Stimulated activated CD8-positive, alpha-beta memory T cell treated with anti-CD3 and anti-CD28 coated beads, Interleukin-4, amount 100 ng/mL, for 24 hours (primary cell): Measurements from ENCODE around the gene KCNN3.
A peak's percentile ranks its signal among the peaks of the same experiment; 100 is the strongest.

Experiments used
- DNase-seq: peaks from one replicate; pipeline ENCODE4 v3.0.0-alpha.2; 2020; ENCODE audit warnings: low read depth

KCNN3 gene

DNA sequence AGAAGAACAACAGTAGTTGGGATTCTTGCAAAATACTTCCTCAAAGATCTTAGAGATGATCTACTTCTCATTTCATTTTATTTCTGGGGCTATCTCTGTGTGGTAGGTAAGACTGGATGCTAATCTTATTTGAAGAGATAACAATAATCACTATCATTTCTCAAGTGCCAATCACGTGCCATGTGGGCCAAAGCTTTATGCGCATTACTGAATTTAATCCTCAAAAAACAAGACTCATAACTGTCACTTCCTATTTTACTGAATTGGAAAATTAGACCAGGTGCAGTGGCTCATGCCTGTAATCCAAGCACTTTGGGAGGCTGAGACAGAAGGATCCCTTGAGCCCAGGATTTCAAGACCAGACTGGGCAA is 121.7 kb downstream of the KCNN3 start:
- no peak for DNase-seq

DNA sequence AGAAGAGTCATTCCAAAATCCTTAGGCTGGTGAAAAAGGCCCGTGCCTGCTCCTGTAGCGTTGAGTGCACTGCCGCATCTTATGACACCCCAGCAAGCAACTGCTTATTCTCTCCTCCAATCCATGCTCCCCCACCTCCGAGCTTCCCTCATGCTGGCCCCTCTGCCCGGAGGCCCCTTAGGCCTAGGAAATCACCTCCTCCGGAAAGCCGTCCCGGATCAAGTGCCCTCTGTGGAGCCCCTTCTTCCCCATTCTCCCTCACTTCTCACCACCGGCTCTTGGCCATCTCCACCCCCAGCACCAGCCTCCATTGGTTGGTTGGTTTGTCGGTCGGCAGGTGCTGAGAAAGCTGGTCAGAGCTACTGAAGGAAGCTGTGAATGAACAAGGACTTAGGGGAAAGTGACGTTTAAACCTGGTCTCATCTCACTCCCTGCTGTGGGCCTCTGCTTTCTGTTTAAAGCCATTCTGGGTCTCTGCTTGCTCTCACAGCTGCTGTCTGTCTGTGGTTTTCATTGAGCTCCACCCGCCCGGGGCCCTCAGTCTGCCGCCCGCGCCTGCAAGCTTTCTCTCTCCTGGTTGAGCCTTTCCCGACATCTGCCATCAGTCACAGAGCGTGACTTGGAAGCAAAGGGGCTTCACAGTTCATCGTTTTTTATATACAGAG is 122.2 kb downstream of the KCNN3 start:
- DNase-seq, result peak; percentile 25

- DNase-seq, result no peak
These were observed 122.7 kb downstream of the KCNN3 start for GRCh38 chr1:154747380-154747739.

DNA sequence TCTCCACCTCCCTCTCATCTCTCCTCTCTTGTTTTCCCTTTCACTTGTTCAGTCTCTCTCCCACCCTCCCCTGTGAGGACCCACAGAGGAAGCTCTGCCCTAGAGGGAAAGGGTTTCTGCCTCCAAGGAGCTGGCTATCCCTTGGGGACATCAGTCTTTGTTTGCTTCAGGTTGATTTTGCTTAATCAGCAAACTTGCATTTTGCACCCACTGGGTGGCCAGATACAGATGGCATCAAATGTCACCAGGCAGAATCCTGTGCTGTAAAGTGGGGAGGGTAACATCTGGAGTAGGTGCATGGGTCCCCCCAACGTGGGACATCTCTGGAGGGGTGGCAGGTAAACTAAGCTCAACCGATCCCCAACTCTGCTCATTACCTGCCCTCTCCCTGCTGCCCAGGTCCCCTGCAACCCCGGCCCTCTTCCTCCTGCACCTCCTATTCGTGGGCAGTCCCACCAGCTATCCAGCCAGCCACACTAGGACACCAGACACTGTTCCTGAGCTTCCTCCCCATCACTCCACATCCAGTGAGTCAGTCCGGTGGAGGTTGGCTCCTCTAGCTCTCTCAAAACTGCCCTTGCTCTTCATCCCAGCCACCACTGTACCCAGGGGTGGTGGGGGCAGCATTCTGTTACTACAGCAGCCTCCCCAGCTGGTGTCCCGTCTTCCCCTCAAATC is 123.3 kb downstream of the KCNN3 start:
- no peak for DNase-seq

- DNase-seq, result no peak
These were observed 124.2 kb downstream of the KCNN3 start for GRCh38 chr1:154745750-154746425.

GRCh38 chr1:154745286-154745731 is 124.8 kb downstream of the KCNN3 start:
- DNase-seq, result no peak

- no peak for DNase-seq
These were observed 125.6 kb downstream of the KCNN3 start for GRCh38 chr1:154744352-154745035.

DNA sequence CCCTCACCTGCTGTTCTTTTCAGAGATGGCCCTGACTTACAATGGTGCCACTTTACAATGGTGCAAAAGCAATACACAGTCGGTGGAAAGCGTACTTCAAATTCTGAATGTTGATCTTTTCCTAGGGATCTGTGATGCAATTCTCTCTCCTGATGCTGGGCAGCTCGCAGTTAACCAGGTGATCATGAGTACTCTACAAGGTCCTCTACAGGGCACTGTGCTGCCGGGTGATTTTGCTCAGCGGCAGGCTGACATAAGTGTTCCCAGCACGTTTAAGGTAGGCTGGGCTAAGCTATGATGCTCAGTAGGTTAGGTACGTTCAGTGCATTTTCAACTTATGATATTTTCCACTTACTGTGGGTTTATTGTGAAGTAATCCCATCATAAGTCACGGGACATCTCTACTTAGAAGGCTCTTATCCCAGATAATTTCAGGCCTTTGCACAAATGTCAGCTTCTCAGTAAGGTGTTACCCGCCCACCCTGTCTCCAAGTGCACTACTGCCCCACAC is 126.5 kb downstream of the KCNN3 start:
- DNase-seq, result no peak

DNA sequence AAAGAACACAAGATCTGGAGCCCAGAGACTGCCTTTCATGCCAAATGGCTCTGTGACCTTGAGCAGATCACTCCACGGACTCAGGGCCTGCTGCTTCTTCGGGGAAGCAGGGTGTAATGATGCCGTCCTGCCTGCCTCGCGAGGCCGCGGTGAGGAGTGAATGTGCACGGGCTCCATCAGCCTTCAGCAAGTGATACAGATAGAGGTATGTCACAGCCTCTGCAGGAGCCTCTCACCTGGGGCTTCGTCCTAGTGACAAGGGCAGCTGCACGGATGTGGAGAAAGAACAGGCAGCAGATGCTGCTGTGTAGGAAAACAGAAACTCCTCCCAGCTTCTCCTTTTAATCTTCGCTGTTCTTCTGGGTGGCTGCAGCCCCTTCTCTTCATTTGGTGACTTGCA is 127.5 kb downstream of the KCNN3 start:
- no peak for DNase-seq

- DNase-seq, result no peak
These were observed 128.2 kb downstream of the KCNN3 start for GRCh38 chr1:154741741-154742495.

DNA sequence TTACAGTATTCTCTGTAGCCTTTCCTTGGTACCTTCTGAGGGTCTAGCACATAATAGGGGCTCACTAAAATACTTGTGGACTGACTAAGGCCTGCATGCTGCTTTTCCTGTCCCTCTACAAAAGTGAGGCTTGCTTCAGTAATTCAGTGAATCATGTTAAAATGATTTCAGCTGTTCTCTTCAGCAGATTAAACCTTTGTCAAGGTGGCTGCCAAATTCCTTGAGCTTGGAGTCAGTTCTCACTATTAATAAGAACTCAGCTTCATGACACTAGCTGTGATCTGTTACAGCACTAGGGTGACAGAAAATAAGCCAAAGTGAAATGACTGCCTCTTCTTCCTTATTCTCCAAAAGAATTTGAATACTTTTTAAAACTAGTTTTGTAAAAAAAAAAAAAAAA is 128.8 kb downstream of the KCNN3 start:
- DNase-seq, result no peak

- no peak for DNase-seq
These were observed 130.4 kb downstream of the KCNN3 start for GRCh38 chr1:154739654-154740053.

GRCh38 chr1:154736841-154737240 is 133.2 kb downstream of the KCNN3 start:
- no peak for DNase-seq

DNA sequence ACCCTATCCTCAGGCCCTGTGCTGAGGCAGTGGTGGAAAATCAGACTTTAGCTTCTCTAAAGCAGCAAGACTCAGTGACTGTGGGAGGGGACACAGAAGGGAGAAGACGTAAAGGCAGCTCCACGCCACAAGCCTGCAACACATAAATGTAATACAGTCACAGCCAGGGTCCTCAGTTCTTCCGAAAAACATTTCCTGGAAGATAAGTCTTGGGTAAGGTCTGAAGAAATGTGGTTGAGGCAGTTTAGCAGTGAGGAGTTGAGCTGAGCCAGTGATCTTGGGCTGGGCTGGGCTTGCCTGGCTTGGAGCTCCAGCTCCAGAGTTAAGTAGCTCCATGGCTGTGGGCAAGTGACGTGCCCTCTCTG is 134.3 kb downstream of the KCNN3 start:
- no peak for DNase-seq

GRCh38 chr1:154735061-154735803 is 134.8 kb downstream of the KCNN3 start:
- no peak for DNase-seq

GRCh38 chr1:154733621-154734020 is 136.5 kb downstream of the KCNN3 start:
- DNase-seq, result no peak

DNA sequence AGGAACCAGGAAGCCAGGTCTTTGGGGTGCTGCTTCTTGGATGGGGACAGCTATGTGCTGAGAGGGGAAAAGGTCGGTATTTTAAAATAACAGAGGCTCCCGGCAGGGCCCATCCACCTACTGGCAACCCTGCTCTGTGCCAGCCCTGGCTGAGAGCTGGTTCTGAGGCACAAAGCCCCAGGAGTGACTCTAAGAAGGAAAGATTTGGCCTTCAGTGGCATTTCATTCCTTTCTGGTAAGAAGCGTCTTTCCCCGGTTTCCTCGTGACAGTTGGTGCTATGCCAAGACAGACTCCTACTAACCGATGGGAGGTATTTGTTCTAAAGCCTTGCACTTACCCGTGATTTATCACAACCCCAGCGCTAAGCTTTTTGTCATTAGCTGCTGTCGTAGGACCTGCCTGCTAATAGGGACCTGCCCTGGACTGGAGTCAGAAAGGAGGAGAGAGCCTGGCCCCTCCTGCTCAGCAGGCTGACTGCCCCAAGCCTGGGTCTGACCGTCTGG is 139.0 kb downstream of the KCNN3 start:
- no peak for DNase-seq

GRCh38 chr1:154730259-154730658 is 139.8 kb downstream of the KCNN3 start:
- no peak for DNase-seq

- no peak for DNase-seq
These were observed 140.5 kb downstream of the KCNN3 start for GRCh38 chr1:154729577-154729976.

- no peak for DNase-seq
These were observed 141.0 kb downstream of the KCNN3 start for GRCh38 chr1:154729031-154729442.
